Mesenchymal stem cell (in vitro differentiated cells and primary cell): ENCODE measurements around the gene MBD3L2B.

ENCODE experiments used
- DNase-seq: peaks from one replicate; pipeline ENCODE4 v3.0.0-alpha.2; 2013
- H2AFZ ChIP-seq: one replicate; pipeline ENCODE4 v1.6.1; 2013; ENCODE audit warnings: low read depth, mild to moderate bottlenecking, control low read depth, inconsistent platforms, low read length, moderate library complexity
- H2AK5ac ChIP-seq: 2 replicates; pipeline ENCODE4 v1.6.1; 2013; ENCODE audit warnings: low read length, moderate library complexity, mild to moderate bottlenecking, inconsistent platforms; ENCODE audit not compliant: severe bottlenecking
- H2BK120ac ChIP-seq: one replicate; pipeline ENCODE4 v1.6.1; 2013; ENCODE audit warnings: low read depth, mild to moderate bottlenecking, inconsistent platforms, low read length, moderate library complexity
- H2BK12ac ChIP-seq, 2 experiments: one replicate each; pipeline ENCODE4 v1.6.1; 2013; ENCODE audit warnings: inconsistent platforms in 2 of 2, low read length in 2 of 2, mild to moderate bottlenecking in 2 of 2, moderate library complexity in 2 of 2, control low read depth in 1 of 2
- H2BK15ac ChIP-seq: one replicate; pipeline ENCODE4 v1.6.1; 2013; ENCODE audit warnings: mild to moderate bottlenecking, low read depth, inconsistent platforms; ENCODE audit not compliant: poor library complexity, severe bottlenecking
- H2BK5ac ChIP-seq: 2 replicates; pipeline ENCODE4 v1.6.1; 2013; ENCODE audit warnings: low read depth, mild to moderate bottlenecking, low read length, control low read depth, inconsistent platforms; ENCODE audit not compliant: poor library complexity, severe bottlenecking
- H3K14ac ChIP-seq, 2 experiments: one replicate each; pipeline ENCODE4 v1.6.1; 2013; ENCODE audit warnings: inconsistent platforms in 2 of 2, low read length in 2 of 2, control low read depth in 1 of 2, mild to moderate bottlenecking in 1 of 2, moderate library complexity in 1 of 2
- H3K18ac ChIP-seq, 2 experiments: one replicate each; pipeline ENCODE4 v1.6.1; 2013; ENCODE audit warnings: inconsistent platforms in 2 of 2, low read length in 2 of 2, control low read depth in 1 of 2, low read depth in 1 of 2, mild to moderate bottlenecking in 1 of 2
- H3K23ac ChIP-seq, 2 experiments: one replicate each; pipeline ENCODE4 v1.6.1; 2013; ENCODE audit warnings: inconsistent platforms in 2 of 2, low read length in 2 of 2, mild to moderate bottlenecking in 2 of 2, moderate library complexity in 2 of 2, control low read depth in 1 of 2
- H3K27ac ChIP-seq: 2 replicates; pipeline ENCODE4 v1.5.1; 2013; ENCODE audit warnings: mild to moderate bottlenecking, moderate library complexity, low read length, control low read depth, inconsistent platforms; ENCODE audit not compliant: poor library complexity, severe bottlenecking
- H3K27me3 ChIP-seq, 2 experiments: 2 replicates each; pipeline versions ENCODE4 v1.6.1 to v1.7.0; 2013; ENCODE audit warnings: low read length in 2 of 2, mild to moderate bottlenecking in 2 of 2, moderate library complexity in 2 of 2, control low read depth in 1 of 2, inconsistent platforms in 1 of 2; ENCODE audit not compliant: control insufficient read depth in 1 of 2, insufficient read depth in 1 of 2
- H3K36me3 ChIP-seq, 2 experiments: 2 replicates each; pipeline versions ENCODE4 v1.6.1 to v1.7.0; 2013; ENCODE audit warnings: low read length in 2 of 2, control low read depth in 1 of 2, inconsistent platforms in 1 of 2, low read depth in 1 of 2, mild to moderate bottlenecking in 1 of 2; ENCODE audit not compliant: insufficient read depth in 2 of 2, control insufficient read depth in 1 of 2
- H3K4ac ChIP-seq, 2 experiments: one replicate each; pipeline ENCODE4 v1.6.1; 2013; ENCODE audit warnings: inconsistent platforms in 2 of 2, low read length in 2 of 2, mild to moderate bottlenecking in 2 of 2, moderate library complexity in 2 of 2, control low read depth in 1 of 2, low read depth in 1 of 2
- H3K4me1 ChIP-seq: 2 replicates; pipeline ENCODE4 v1.6.1; 2013; ENCODE audit warnings: low read depth, low read length, control low read depth; ENCODE audit not compliant: control insufficient read depth, insufficient read depth
- H3K4me2 ChIP-seq: 2 replicates; pipeline ENCODE4 v1.6.1; 2013; ENCODE audit warnings: low read length, mild to moderate bottlenecking, inconsistent platforms; ENCODE audit not compliant: poor library complexity, severe bottlenecking
- H3K4me3 ChIP-seq, 2 experiments: 2 replicates each; pipeline versions ENCODE4 v1.5.1 to v1.7.0; 2013; ENCODE audit warnings: low read length in 2 of 2, mild to moderate bottlenecking in 2 of 2, control low read depth in 1 of 2, low read depth in 1 of 2; ENCODE audit not compliant: insufficient read depth in 1 of 2
- H3K79me1 ChIP-seq: replicated peaks from 2 replicates; pipeline ENCODE4 v1.6.1; 2013; ENCODE audit warnings: mild to moderate bottlenecking, control low read depth, low read length, inconsistent platforms; ENCODE audit not compliant: poor library complexity, severe bottlenecking
- H3K9ac ChIP-seq: 2 replicates; pipeline ENCODE4 v1.7.0; 2013; ENCODE audit warnings: mild to moderate bottlenecking, low read length, moderate library complexity
- H3K9me3 ChIP-seq: 2 replicates; pipeline ENCODE4 v1.7.0; 2013; ENCODE audit warnings: mild to moderate bottlenecking, low read length; ENCODE audit not compliant: control insufficient read depth
- H4K8ac ChIP-seq: one replicate; pipeline ENCODE4 v1.6.1; 2013; ENCODE audit warnings: inconsistent platforms, mild to moderate bottlenecking, low read length, moderate library complexity
- H4K91ac ChIP-seq: one replicate; pipeline ENCODE4 v1.6.1; 2013; ENCODE audit warnings: mild to moderate bottlenecking, low read length, inconsistent platforms
- WGBS: methylation state at CpG from one replicate; pipeline ENCODE4 v1.1.7; 2013; ENCODE audit warnings: mixed read lengths; 5-methylcytosine and 5-hydroxymethylcytosine counted together

MBD3L2B gene

DNA sequence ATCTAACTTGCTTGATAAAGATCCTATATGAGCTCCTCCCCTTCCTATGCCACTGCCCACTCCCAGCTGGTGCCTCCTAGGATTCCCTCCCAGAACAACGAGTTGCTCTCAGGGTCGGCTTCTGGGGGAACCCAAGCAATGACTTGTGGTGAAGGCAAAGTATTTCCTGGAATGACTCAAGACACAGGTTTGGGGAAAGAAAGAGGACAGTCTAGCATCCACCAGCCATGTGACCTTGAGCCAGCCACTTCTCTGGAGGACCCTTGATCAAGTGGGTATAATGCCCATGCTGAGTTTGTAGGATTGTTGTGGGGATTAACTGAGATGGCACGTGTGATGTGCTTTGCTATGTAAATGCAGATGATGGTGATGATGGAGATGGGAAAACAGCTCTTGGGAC is 33.0 kb downstream of the MBD3L2B start:
- WGBS: 72% methylated on average over 2 of the region's 3 CpGs

GRCh38 chr19:6987850-6988249 is 33.4 kb downstream of the MBD3L2B start:
- no peak overlapping the region for H2BK120ac ChIP-seq
- no peak overlapping the region for H3K4me3 ChIP-seq
- DNase-seq: no peak
- no peak overlapping the region for H3K14ac ChIP-seq
- H3K4me2 ChIP-seq: no peak overlapping the region
- no peak overlapping the region for H3K9ac ChIP-seq
- H2AFZ ChIP-seq: no peak overlapping the region
- no peaks in the 10 kb centered on the region for H3K4me1 ChIP-seq
- H3K79me1 ChIP-seq: no peaks in the 10 kb centered on the region
- H3K27ac ChIP-seq: no peak overlapping the region
- H4K91ac ChIP-seq: no peak overlapping the region
- no peak overlapping the region for H2BK5ac ChIP-seq
- H2BK15ac ChIP-seq: no peak overlapping the region
- 30% methylated on average over 3 of the region's 4 CpGs for WGBS
- no peak overlapping the region for H2BK12ac ChIP-seq
- H3K36me3 ChIP-seq: no peaks in the 10 kb centered on the region
- no peak overlapping the region for H3K4ac ChIP-seq
- H2AK5ac ChIP-seq: no peak overlapping the region
- H3K9me3 ChIP-seq: peaks cover 26% of the 10 kb centered on the region
- no peak overlapping the region for H4K8ac ChIP-seq
- no peaks in the 10 kb centered on the region for H3K27me3 ChIP-seq
- no peak overlapping the region for H3K18ac ChIP-seq
- no peak overlapping the region for H3K23ac ChIP-seq

More for the DNA sequence above, 33.0 kb downstream of the MBD3L2B start:
- no peak overlapping the region for H3K4ac ChIP-seq
- no peaks in the 10 kb centered on the region for H3K79me1 ChIP-seq
- no peak overlapping the region for H3K27ac ChIP-seq
- no peak overlapping the region for H3K18ac ChIP-seq
- H2BK120ac ChIP-seq: no peak overlapping the region
- H3K4me3 ChIP-seq: no peak overlapping the region
- no peak overlapping the region for H4K8ac ChIP-seq
- H2AFZ ChIP-seq: no peak overlapping the region
- no peak overlapping the region for H3K23ac ChIP-seq
- no peaks in the 10 kb centered on the region for H3K4me1 ChIP-seq
- H3K27me3 ChIP-seq: no peaks in the 10 kb centered on the region
- no peak overlapping the region for H3K14ac ChIP-seq
- peaks cover 22% of the 10 kb centered on the region for H3K9me3 ChIP-seq
- DNase-seq: no peak
- no peak overlapping the region for H4K91ac ChIP-seq
- no peak overlapping the region for H2BK12ac ChIP-seq
- H2AK5ac ChIP-seq: no peak overlapping the region
- no peak overlapping the region for H2BK5ac ChIP-seq
- H3K36me3 ChIP-seq: no peaks in the 10 kb centered on the region
- no peak overlapping the region for H3K4me2 ChIP-seq
- H2BK15ac ChIP-seq: no peak overlapping the region
- H3K9ac ChIP-seq: no peak overlapping the region

GRCh38 chr19:6983448-6983847 is 37.8 kb downstream of the MBD3L2B start:
- Histone ChIP-seq H3K4me1 (no peaks in the 10 kb centered on the region), H3K27me3 (no peaks in the 10 kb centered on the region), H3K9me3 (peaks cover 32% of the 10 kb centered on the region), H4K8ac (no peak overlapping the region), H3K4me2 (no peak overlapping the region), H3K36me3 (no peaks in the 10 kb centered on the region), H2BK15ac (no peak overlapping the region), H3K18ac (no peak overlapping the region), H4K91ac (no peak overlapping the region), H2BK5ac (no peak overlapping the region), H2BK120ac (no peak overlapping the region), H3K9ac (no peak overlapping the region), H3K4ac (no peak overlapping the region), H3K14ac (no peak overlapping the region), H3K27ac (no peak overlapping the region), H2AK5ac (no peak overlapping the region), H3K23ac (no peak overlapping the region), H3K79me1 (no peaks in the 10 kb centered on the region), H3K4me3 (no peak overlapping the region), H2BK12ac (no peak overlapping the region), H2AFZ (no peak overlapping the region)
- DNase-seq: no peak

- Histone ChIP-seq H3K79me1 (no peaks in the 10 kb centered on the region), H3K36me3 (no peaks in the 10 kb centered on the region), H2BK12ac (no peak overlapping the region), H3K4me3 (no peak overlapping the region), H3K4me2 (no peak overlapping the region), H3K27ac (no peak overlapping the region), H3K9me3 (peaks cover 45% of the 10 kb centered on the region), H2BK15ac (no peak overlapping the region), H3K9ac (no peak overlapping the region), H2BK120ac (no peak overlapping the region), H3K27me3 (no peaks in the 10 kb centered on the region), H2AK5ac (no peak overlapping the region), H2BK5ac (no peak overlapping the region), H3K14ac (no peak overlapping the region), H3K4me1 (no peaks in the 10 kb centered on the region), H2AFZ (no peak overlapping the region), H3K23ac (no peak overlapping the region), H3K18ac (no peak overlapping the region), H3K4ac (no peak overlapping the region), H4K8ac (no peak overlapping the region), H4K91ac (no peak overlapping the region)
- DNase-seq: no peak
- 50% methylated on average over 2 of the region's 3 CpGs for WGBS
Measured at GRCh38 chr19:6979399-6979798, 41.8 kb downstream of the MBD3L2B start.
